ENCODE measurements around the gene NME9.

NME9 gene

GRCh38 chr3:138362538-138362937 lies 32.9 kb upstream of the NME9 start:
- no peak overlapping the region for H3K4me3 ChIP-seq (ENCODE audit: low read depth, low read length)
- no peak for TF ChIP-seq CTCF (IDR thresholded peaks at IDR 0.05; ENCODE audit: borderline replicate concordance, insufficient read depth, low read depth, low read length)

GRCh38 chr3:138361561-138361971 lies 31.9 kb upstream of the NME9 start:
- no peak overlapping the region for H3K4me3 ChIP-seq (ENCODE audit: low read depth, low read length)
- TF ChIP-seq CTCF (IDR thresholded peaks at IDR 0.05; ENCODE audit: borderline replicate concordance, insufficient read depth, low read depth, low read length), result no peak

GRCh38 chr3:138360869-138361525 lies 31.3 kb upstream of the NME9 start:
- TF ChIP-seq CTCF (IDR thresholded peaks at IDR 0.05; ENCODE audit: borderline replicate concordance, insufficient read depth, low read depth, low read length), result no peak

GRCh38 chr3:138359919-138360868 lies 30.5 kb upstream of the NME9 start:
- TF ChIP-seq CTCF (IDR thresholded peaks at IDR 0.05; ENCODE audit: borderline replicate concordance, insufficient read depth, low read depth, low read length), result no peak
- H3K4me3 ChIP-seq (ENCODE audit: low read depth, low read length), result no peak overlapping the region

More at GRCh38 chr3:138360869-138361525, 31.3 kb upstream of the NME9 start:
- H3K4me3 ChIP-seq (ENCODE audit: low read depth, low read length), result no peak overlapping the region

- TF ChIP-seq CTCF (IDR thresholded peaks at IDR 0.05; ENCODE audit: borderline replicate concordance, insufficient read depth, low read depth, low read length), result no peak
- no peak overlapping the region for H3K4me3 ChIP-seq (ENCODE audit: low read depth, low read length)
Measured at GRCh38 chr3:138359148-138359918, 29.7 kb upstream of the NME9 start.

GRCh38 chr3:138356730-138357405 lies 27.2 kb upstream of the NME9 start:
- TF ChIP-seq CTCF (IDR thresholded peaks at IDR 0.05; ENCODE audit: borderline replicate concordance, insufficient read depth, low read depth, low read length), result no peak
- H3K4me3 ChIP-seq (ENCODE audit: low read depth, low read length), result no peak overlapping the region

Measured in GM12875 (cell line).